ENCODE measurements around the gene WRNIP1.

Gene WRNIP1

DNA sequence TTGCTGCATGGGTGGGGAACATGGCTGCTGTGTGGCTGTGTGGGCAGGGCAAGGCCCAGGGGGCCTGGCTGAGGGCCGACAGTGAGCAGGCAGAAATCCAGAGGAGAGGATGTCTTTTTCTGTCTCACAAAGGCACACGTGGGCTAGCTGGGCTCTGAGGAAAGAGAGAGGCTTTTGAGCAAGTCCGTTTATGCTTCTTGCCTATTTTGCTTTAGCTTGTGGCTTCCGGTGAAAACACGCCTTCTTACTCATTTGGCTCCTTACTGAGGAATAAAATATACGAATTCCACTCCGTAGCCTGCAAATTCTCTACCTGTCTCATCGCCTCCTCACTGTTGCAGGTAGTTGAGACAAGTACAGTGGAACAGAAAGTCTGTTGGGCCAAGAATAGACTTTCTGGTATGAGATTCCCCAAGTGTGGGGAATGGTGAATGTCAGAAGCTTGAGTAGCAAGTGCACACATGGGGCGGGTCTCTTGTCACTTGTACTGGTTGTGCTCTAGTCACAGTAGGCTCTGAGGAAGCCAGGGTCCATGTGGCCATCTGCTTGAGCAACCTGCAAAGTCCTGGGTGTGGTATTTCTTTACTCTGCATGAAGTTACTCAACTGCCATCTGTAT, 28.4 kb downstream of the WRNIP1 start:
- TF ChIP-seq RAD21 (IDR thresholded peaks at IDR 0.05; ENCODE audit: low read depth) (no peak), EGR1 (IDR thresholded peaks at IDR 0.05) (no peak), CREB1 (IDR thresholded peaks at IDR 0.05; ENCODE audit: low read depth) (no peak), EP300 (IDR thresholded peaks at IDR 0.05; ENCODE audit: borderline replicate concordance) (no peak), YY1 (IDR thresholded peaks at IDR 0.05; ENCODE audit: low read depth) (no peak), ZBTB7A (IDR thresholded peaks at IDR 0.05; ENCODE audit: low read depth) (no peak), TAF1 (IDR thresholded peaks at IDR 0.05; ENCODE audit: low read depth) (no peak), TEAD4 (IDR thresholded peaks at IDR 0.05) (no peak), NFIC (IDR thresholded peaks at IDR 0.05) (no peak), FOXM1 (IDR thresholded peaks at IDR 0.05; ENCODE audit: borderline replicate concordance, low read depth) (no peak)

DNA sequence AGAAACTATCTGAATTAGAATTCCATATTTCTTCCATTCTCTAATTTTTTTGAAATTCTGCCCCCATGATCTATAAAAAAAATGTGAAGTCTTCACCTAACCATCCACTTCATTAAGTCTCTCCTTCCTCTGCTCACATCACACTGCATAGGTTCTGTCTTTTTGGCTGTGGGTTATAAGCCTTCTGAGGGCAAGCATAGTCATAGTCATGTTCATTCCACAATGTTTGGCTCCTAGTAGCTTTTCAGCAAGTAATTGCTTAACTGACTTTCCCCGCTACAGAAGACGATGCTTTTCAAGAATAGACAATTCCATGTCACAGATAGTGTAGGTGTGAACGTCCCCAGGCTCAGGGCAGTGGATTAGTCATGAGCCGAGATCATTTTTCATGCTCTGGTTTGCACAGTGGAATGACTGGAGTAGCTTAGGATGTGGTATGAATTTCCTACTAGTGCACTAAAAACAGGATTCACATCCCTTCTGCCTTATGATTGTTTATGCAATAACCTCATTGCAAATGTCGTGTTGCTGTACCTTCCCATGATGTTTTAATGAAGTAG, 29.1 kb downstream of the WRNIP1 start:
- no peak for TF ChIP-seq TEAD4 (IDR thresholded peaks at IDR 0.05)
- no peak for TF ChIP-seq EP300 (IDR thresholded peaks at IDR 0.05; ENCODE audit: borderline replicate concordance)
- TF ChIP-seq, protein P1, sequence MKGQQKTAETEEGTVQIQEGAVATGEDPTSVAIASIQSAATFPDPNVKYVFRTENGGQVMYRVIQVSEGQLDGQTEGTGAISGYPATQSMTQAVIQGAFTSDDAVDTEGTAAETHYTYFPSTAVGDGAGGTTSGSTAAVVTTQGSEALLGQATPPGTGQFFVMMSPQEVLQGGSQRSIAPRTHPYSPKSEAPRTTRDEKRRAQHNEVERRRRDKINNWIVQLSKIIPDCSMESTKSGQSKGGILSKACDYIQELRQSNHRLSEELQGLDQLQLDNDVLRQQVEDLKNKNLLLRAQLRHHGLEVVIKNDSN (IDR thresholded peaks at IDR 0.05), result no peak
- no peak for TF ChIP-seq FOXM1 (IDR thresholded peaks at IDR 0.05; ENCODE audit: borderline replicate concordance, low read depth)
- TF ChIP-seq CREB1 (IDR thresholded peaks at IDR 0.05; ENCODE audit: low read depth), result no peak
- no peak for TF ChIP-seq TAF1 (IDR thresholded peaks at IDR 0.05; ENCODE audit: low read depth)
- no peak for TF ChIP-seq RAD21 (IDR thresholded peaks at IDR 0.05; ENCODE audit: low read depth)
- no peak for TF ChIP-seq NFIC (IDR thresholded peaks at IDR 0.05)

DNA sequence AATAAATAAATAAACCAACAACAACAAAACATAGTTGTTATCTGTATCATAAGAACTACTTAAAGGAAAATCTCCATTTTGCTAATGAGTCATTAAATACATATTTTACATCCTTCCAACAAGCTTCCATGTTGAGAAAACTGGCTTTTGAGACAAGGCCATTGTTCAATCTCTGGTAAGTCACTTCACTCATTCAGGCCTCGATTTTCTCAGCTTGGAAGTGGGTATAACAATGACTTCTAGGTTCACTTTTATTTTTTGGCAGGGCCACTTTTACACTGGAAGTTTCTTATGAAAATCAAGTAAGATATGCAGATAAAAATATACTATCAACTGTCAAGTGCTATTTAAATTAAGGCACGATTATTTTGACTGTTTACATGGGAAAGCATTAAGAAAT, 30.0 kb downstream of the WRNIP1 start:
- TF ChIP-seq, protein P2, sequence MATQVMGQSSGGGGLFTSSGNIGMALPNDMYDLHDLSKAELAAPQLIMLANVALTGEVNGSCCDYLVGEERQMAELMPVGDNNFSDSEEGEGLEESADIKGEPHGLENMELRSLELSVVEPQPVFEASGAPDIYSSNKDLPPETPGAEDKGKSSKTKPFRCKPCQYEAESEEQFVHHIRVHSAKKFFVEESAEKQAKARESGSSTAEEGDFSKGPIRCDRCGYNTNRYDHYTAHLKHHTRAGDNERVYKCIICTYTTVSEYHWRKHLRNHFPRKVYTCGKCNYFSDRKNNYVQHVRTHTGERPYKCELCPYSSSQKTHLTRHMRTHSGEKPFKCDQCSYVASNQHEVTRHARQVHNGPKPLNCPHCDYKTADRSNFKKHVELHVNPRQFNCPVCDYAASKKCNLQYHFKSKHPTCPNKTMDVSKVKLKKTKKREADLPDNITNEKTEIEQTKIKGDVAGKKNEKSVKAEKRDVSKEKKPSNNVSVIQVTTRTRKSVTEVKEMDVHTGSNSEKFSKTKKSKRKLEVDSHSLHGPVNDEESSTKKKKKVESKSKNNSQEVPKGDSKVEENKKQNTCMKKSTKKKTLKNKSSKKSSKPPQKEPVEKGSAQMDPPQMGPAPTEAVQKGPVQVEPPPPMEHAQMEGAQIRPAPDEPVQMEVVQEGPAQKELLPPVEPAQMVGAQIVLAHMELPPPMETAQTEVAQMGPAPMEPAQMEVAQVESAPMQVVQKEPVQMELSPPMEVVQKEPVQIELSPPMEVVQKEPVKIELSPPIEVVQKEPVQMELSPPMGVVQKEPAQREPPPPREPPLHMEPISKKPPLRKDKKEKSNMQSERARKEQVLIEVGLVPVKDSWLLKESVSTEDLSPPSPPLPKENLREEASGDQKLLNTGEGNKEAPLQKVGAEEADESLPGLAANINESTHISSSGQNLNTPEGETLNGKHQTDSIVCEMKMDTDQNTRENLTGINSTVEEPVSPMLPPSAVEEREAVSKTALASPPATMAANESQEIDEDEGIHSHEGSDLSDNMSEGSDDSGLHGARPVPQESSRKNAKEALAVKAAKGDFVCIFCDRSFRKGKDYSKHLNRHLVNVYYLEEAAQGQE (IDR thresholded peaks at IDR 0.05; ENCODE audit: low read depth), result no peak
- TF ChIP-seq RAD21 (IDR thresholded peaks at IDR 0.05; ENCODE audit: low read depth) (no peak), YY1 (IDR thresholded peaks at IDR 0.05; ENCODE audit: low read depth) (no peak), CREB1 (IDR thresholded peaks at IDR 0.05; ENCODE audit: low read depth) (no peak), NFIC (IDR thresholded peaks at IDR 0.05) (no peak), TAF1 (IDR thresholded peaks at IDR 0.05; ENCODE audit: low read depth) (no peak)

DNA sequence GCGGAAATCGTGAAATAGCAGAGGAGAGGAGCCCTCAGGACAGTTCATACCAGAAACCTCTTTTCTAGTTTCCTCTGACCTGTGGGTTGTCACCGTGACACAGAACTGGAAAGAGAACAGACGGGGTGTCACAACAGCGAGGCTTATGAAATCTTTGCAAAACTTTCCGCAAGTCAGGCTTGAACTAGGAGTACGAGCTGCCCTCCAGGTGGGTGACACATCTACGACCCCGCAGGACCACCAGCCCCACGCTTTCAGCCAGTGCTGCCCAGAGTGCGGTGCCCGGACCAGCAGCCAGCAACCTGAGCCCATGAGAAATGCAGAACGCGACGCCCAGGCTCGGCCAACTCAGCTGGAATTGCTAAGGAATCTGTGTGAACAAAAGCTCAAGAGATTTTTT, 30.8 kb downstream of the WRNIP1 start:
- TF ChIP-seq, protein P1 (IDR thresholded peaks at IDR 0.05), result no peak
- no peak for TF ChIP-seq ZBTB7A (IDR thresholded peaks at IDR 0.05; ENCODE audit: low read depth)
- TF ChIP-seq, protein P3, sequence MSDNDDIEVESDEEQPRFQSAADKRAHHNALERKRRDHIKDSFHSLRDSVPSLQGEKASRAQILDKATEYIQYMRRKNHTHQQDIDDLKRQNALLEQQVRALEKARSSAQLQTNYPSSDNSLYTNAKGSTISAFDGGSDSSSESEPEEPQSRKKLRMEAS (IDR thresholded peaks at IDR 0.05), result no peak
- no peak for TF ChIP-seq CEBPB (IDR thresholded peaks at IDR 0.05)
- TF ChIP-seq, protein P2 (IDR thresholded peaks at IDR 0.05; ENCODE audit: low read depth), result no peak
- no peak for TF ChIP-seq YY1 (IDR thresholded peaks at IDR 0.05; ENCODE audit: low read depth)
- no peak for TF ChIP-seq RAD21 (IDR thresholded peaks at IDR 0.05; ENCODE audit: low read depth)

DNA sequence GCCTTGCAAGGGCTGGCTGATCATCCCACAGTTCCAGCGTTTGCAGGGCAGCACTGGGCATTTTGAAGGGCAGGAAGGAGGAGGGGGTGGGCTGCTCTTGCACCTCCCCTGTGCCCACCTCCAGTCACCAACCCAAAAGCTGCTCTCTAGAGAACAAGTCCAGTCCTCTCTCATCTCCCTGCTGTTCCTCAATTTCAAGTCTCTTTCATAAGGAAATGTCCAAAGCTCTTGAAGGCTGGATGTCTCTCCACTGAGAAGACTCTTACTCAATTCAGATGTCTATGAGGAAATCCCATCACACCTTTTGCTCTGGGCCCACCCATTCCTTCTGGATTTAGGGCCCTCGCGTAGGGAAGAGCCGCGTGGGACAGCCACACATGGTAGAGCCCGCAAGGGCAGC, 31.7 kb downstream of the WRNIP1 start:
- TF ChIP-seq ZBTB7A (IDR thresholded peaks at IDR 0.05; ENCODE audit: low read depth), result no peak
- TF ChIP-seq EP300 (IDR thresholded peaks at IDR 0.05; ENCODE audit: borderline replicate concordance), result no peak
- TF ChIP-seq TAF1 (IDR thresholded peaks at IDR 0.05; ENCODE audit: low read depth), result no peak
- no peak for TF ChIP-seq CEBPB (IDR thresholded peaks at IDR 0.05)
- no peak for TF ChIP-seq YY1 (IDR thresholded peaks at IDR 0.05; ENCODE audit: low read depth)
- TF ChIP-seq TEAD4 (IDR thresholded peaks at IDR 0.05), result no peak
- TF ChIP-seq TCF12 (IDR thresholded peaks at IDR 0.05; ENCODE audit: low read depth), result no peak
- TF ChIP-seq FOXM1 (IDR thresholded peaks at IDR 0.05; ENCODE audit: borderline replicate concordance, low read depth), result no peak
- no peak for TF ChIP-seq NFIC (IDR thresholded peaks at IDR 0.05)
- TF ChIP-seq, protein P1 (IDR thresholded peaks at IDR 0.05), result no peak
- TF ChIP-seq EGR1 (IDR thresholded peaks at IDR 0.05), result no peak
- TF ChIP-seq RAD21 (IDR thresholded peaks at IDR 0.05; ENCODE audit: low read depth), result no peak
- no peak for TF ChIP-seq CREB1 (IDR thresholded peaks at IDR 0.05; ENCODE audit: low read depth)
- TF ChIP-seq, protein P2 (IDR thresholded peaks at IDR 0.05; ENCODE audit: low read depth), result no peak

All from Ishikawa (cell line).